Measurements from ENCODE around the gene ASTN1.

Gene ASTN1

GRCh38 chr1:176993587-176993986 is 170.9 kb downstream of the ASTN1 start:
- TF ChIP-seq POLR2AphosphoS5 (IDR thresholded peaks at IDR 0.05; ENCODE audit: low read depth, low read length) (no peak), FOXP2 (optimal IDR thresholded peaks at IDR 0.05; ENCODE audit: borderline replicate concordance, extremely low read depth, extremely low read length, insufficient read depth) (no peak), SIN3A (IDR thresholded peaks at IDR 0.05; ENCODE audit: borderline replicate concordance, insufficient read depth, low read length) (no peak), TAF1 (IDR thresholded peaks at IDR 0.05; ENCODE audit: borderline replicate concordance, insufficient read depth, low read length) (no peak), REST (IDR thresholded peaks at IDR 0.05; ENCODE audit: insufficient read depth in 1 of 2, low read depth in 2 of 2, low read length in 2 of 2) (no peak)

DNA sequence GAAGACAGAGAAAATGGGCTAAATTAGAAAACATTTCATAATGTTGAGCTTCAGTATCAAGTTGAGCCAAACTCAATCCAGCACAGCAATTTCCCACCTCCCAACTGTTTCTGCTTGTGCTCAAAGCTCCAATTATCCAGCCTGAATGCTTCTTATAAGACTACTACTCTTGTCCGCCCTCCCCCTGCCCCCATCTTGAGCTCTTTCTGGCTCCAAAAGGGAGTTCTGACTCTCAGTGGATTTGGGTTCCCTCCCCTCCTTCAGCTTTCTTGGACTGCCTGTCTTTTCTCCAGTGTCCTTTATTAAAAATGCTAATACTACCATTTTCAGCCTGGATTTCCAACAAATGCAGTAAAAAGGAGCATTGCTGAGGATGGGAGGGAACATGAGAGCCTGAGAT is 174.8 kb downstream of the ASTN1 start:
- TF ChIP-seq FOXP2 (optimal IDR thresholded peaks at IDR 0.05; ENCODE audit: borderline replicate concordance, extremely low read depth, extremely low read length, insufficient read depth) (no peak), REST (IDR thresholded peaks at IDR 0.05; ENCODE audit: insufficient read depth in 1 of 2, low read depth in 2 of 2, low read length in 2 of 2) (no peak), POLR2AphosphoS5 (IDR thresholded peaks at IDR 0.05; ENCODE audit: low read depth, low read length) (no peak), TAF1 (IDR thresholded peaks at IDR 0.05; ENCODE audit: borderline replicate concordance, insufficient read depth, low read length) (no peak), SIN3A (IDR thresholded peaks at IDR 0.05; ENCODE audit: borderline replicate concordance, insufficient read depth, low read length) (no peak)

GRCh38 chr1:176989023-176989422 is 175.5 kb downstream of the ASTN1 start:
- no peak for TF ChIP-seq SIN3A (IDR thresholded peaks at IDR 0.05; ENCODE audit: borderline replicate concordance, insufficient read depth, low read length)
- TF ChIP-seq REST (IDR thresholded peaks at IDR 0.05; ENCODE audit: insufficient read depth in 1 of 2, low read depth in 2 of 2, low read length in 2 of 2), result no peak
- no peak for TF ChIP-seq POLR2AphosphoS5 (IDR thresholded peaks at IDR 0.05; ENCODE audit: low read depth, low read length)
- no peak for TF ChIP-seq TAF1 (IDR thresholded peaks at IDR 0.05; ENCODE audit: borderline replicate concordance, insufficient read depth, low read length)
- no peak for TF ChIP-seq FOXP2 (optimal IDR thresholded peaks at IDR 0.05; ENCODE audit: borderline replicate concordance, extremely low read depth, extremely low read length, insufficient read depth)

DNA sequence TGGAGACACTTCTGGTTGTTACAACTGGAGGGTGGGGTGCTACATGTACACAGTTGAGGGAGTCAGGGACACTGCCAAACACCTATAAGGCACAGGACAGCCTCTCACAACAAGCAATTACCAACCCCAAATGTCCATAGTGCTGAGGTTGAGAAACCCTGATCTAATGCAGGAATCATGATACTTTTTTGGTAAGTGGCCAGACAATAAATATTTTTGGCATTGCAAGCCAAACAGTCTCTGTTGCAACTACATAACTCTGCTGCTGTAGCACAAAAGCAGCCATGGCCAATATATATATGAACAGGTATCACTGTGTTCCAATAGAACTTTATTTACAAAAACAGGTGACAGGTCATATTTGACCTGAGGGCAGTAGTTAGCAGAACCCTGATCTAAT is 177.5 kb downstream of the ASTN1 start:
- TF ChIP-seq REST (IDR thresholded peaks at IDR 0.05; ENCODE audit: insufficient read depth in 1 of 2, low read depth in 2 of 2, low read length in 2 of 2) (no peak), TAF1 (IDR thresholded peaks at IDR 0.05; ENCODE audit: borderline replicate concordance, insufficient read depth, low read length) (no peak), FOXP2 (optimal IDR thresholded peaks at IDR 0.05; ENCODE audit: borderline replicate concordance, extremely low read depth, extremely low read length, insufficient read depth) (no peak), POLR2AphosphoS5 (IDR thresholded peaks at IDR 0.05; ENCODE audit: low read depth, low read length) (no peak), SIN3A (IDR thresholded peaks at IDR 0.05; ENCODE audit: borderline replicate concordance, insufficient read depth, low read length) (no peak)

DNA sequence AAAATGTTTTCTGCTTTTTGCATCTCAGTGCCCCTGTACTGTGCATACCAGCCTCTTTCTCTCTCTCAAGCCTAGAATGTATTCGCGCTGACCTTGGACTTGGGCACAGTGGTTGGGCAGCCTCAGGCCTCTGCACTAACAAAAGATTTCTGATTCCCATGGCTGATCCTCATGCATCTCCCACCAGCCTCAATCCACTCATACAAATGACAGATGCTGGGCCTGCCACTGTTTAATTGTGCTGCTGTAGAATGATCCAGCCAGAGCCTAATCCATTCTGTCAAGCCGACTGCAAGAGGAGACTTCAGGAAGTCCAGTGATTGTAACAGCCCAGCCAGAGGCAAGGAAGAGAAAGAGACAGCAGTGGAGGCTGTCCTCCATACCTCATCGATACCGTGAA is 180.8 kb downstream of the ASTN1 start:
- TF ChIP-seq SIN3A (IDR thresholded peaks at IDR 0.05; ENCODE audit: borderline replicate concordance, insufficient read depth, low read length) (no peak), TAF1 (IDR thresholded peaks at IDR 0.05; ENCODE audit: borderline replicate concordance, insufficient read depth, low read length) (no peak), POLR2AphosphoS5 (IDR thresholded peaks at IDR 0.05; ENCODE audit: low read depth, low read length) (no peak), FOXP2 (optimal IDR thresholded peaks at IDR 0.05; ENCODE audit: borderline replicate concordance, extremely low read depth, extremely low read length, insufficient read depth) (no peak), REST (IDR thresholded peaks at IDR 0.05; ENCODE audit: insufficient read depth in 1 of 2, low read depth in 2 of 2, low read length in 2 of 2) (no peak)
